ENCODE measurements around the gene HOXD9.

Gene HOXD9

GRCh38 chr2:176163672-176164056 is 41.1 kb downstream of the HOXD9 start:
- Histone ChIP-seq H3K4me2 (ENCODE audit: low read length) (no peak overlapping the region), H3K4me1 (ENCODE audit: low read length) (no peaks in the 10 kb centered on the region), H3K9me3 (ENCODE audit: insufficient read depth, low read length) (no peaks in the 10 kb centered on the region), H3K36me3 (replicated peaks; ENCODE audit: low read depth, low read length) (no peaks in the 10 kb centered on the region), H3K79me2 (ENCODE audit: low read length) (no peaks in the 10 kb centered on the region), H3K27me3 (ENCODE audit: low read depth, low read length) (peaks cover 3% of the 10 kb centered on the region; the same call in 1 of the 2 replicates), H3K4me3 (ENCODE audit: low read length) (no peak overlapping the region), H2AFZ (ENCODE audit: low read depth, low read length) (no peak overlapping the region), H4K20me1 (ENCODE audit: insufficient read depth, low read length) (no peaks in the 10 kb centered on the region), H3K27ac (ENCODE audit: low read length) (no peak overlapping the region), H3K9ac (ENCODE audit: low read length) (no peak overlapping the region)
- no peak for TF ChIP-seq EZH2phosphoT487 (IDR thresholded peaks at IDR 0.05; ENCODE audit: low read depth)
- TF ChIP-seq, protein P1, sequence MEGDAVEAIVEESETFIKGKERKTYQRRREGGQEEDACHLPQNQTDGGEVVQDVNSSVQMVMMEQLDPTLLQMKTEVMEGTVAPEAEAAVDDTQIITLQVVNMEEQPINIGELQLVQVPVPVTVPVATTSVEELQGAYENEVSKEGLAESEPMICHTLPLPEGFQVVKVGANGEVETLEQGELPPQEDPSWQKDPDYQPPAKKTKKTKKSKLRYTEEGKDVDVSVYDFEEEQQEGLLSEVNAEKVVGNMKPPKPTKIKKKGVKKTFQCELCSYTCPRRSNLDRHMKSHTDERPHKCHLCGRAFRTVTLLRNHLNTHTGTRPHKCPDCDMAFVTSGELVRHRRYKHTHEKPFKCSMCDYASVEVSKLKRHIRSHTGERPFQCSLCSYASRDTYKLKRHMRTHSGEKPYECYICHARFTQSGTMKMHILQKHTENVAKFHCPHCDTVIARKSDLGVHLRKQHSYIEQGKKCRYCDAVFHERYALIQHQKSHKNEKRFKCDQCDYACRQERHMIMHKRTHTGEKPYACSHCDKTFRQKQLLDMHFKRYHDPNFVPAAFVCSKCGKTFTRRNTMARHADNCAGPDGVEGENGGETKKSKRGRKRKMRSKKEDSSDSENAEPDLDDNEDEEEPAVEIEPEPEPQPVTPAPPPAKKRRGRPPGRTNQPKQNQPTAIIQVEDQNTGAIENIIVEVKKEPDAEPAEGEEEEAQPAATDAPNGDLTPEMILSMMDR (IDR thresholded peaks at IDR 0.05; ENCODE audit: low read depth, low read length), result no peak

DNA sequence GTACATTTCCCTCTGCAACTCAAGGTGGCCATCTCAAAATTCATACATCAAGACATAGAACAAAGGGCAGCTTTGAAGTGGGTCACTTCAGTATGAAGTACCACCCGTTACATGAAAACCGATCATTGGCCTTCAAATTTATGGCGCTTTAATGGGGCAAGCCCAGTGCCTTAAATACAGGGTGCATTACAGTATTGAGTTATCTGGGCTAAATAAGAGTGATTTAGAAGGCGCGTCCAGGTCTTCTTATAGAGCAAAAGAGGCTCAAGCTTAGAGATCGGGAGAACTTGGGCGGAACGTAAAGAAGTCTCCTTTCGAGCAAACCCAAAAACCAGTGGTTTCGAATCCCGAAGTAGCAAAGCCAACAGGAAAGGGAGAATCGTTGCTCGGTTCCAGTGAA is 41.7 kb downstream of the HOXD9 start:
- Histone ChIP-seq H3K9me3 (ENCODE audit: insufficient read depth, low read length) (no peaks in the 10 kb centered on the region), H3K4me1 (ENCODE audit: low read length) (no peaks in the 10 kb centered on the region), H3K36me3 (replicated peaks; ENCODE audit: low read depth, low read length) (no peaks in the 10 kb centered on the region), H3K4me3 (ENCODE audit: low read length) (no peak overlapping the region), H3K9ac (ENCODE audit: low read length) (no peak overlapping the region), H2AFZ (ENCODE audit: low read depth, low read length) (no peak overlapping the region), H3K27ac (ENCODE audit: low read length) (no peak overlapping the region), H3K27me3 (ENCODE audit: low read depth, low read length) (peaks cover 3% of the 10 kb centered on the region; the same call in 1 of the 2 replicates), H3K4me2 (ENCODE audit: low read length) (no peak overlapping the region), H4K20me1 (ENCODE audit: insufficient read depth, low read length) (no peaks in the 10 kb centered on the region), H3K79me2 (ENCODE audit: low read length) (no peaks in the 10 kb centered on the region)
- TF ChIP-seq, protein P1 (IDR thresholded peaks at IDR 0.05; ENCODE audit: low read depth, low read length), result no peak
- no peak for TF ChIP-seq EZH2phosphoT487 (IDR thresholded peaks at IDR 0.05; ENCODE audit: low read depth)

GRCh38 chr2:176164611-176165369 is 42.3 kb downstream of the HOXD9 start:
- Histone ChIP-seq H3K9me3 (ENCODE audit: insufficient read depth, low read length) (no peaks in the 10 kb centered on the region), H3K27ac (ENCODE audit: low read length) (no peak overlapping the region), H2AFZ (ENCODE audit: low read depth, low read length) (no peak overlapping the region), H3K79me2 (ENCODE audit: low read length) (no peaks in the 10 kb centered on the region), H3K4me1 (ENCODE audit: low read length) (no peaks in the 10 kb centered on the region), H3K4me2 (ENCODE audit: low read length) (no peak overlapping the region), H3K36me3 (replicated peaks; ENCODE audit: low read depth, low read length) (no peaks in the 10 kb centered on the region), H3K9ac (ENCODE audit: low read length) (no peak overlapping the region), H3K27me3 (ENCODE audit: low read depth, low read length) (peaks cover 3% of the 10 kb centered on the region; the same call in 1 of the 2 replicates), H3K4me3 (ENCODE audit: low read length) (no peak overlapping the region), H4K20me1 (ENCODE audit: insufficient read depth, low read length) (no peaks in the 10 kb centered on the region)
- TF ChIP-seq EZH2phosphoT487 (IDR thresholded peaks at IDR 0.05; ENCODE audit: low read depth), result no peak
- TF ChIP-seq, protein P1 (IDR thresholded peaks at IDR 0.05; ENCODE audit: low read depth, low read length), result no peak

DNA sequence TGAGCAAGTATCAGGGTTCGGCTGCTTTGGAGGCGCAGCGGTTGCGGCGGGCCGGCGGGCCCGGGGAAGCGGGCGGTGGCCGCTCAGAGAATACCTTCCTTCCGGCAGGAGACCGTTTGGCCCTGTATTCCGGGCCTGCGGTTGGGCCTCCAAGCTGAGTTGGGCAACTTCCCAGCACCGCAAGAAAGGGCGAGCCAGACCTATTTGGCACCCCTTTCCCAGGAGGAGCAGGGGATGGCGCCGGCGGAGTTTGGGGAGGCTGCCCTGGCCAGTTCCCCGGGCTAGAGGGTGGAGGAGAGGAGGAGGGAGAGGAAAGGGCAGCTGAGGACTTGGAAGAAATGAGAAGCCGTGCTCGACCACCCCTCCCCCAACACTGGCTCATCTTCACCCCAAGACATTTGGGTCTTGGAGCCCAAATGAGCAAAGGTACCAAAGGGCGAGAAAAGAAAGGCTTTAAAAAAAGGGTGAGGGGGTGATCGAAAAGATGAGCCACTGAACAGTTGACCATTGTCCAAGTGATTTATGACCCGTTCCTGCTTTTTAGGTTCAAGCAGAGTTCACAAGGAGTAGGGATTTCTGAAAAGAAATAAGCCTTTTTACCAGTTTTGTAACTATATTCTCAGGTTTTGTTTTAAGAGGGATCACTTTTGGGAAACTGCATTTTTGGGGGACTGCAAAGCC is 43.0 kb downstream of the HOXD9 start:
- no peak overlapping the region for H3K4me3 ChIP-seq (ENCODE audit: low read length)
- no peak overlapping the region for H2AFZ ChIP-seq (ENCODE audit: low read depth, low read length)
- no peaks in the 10 kb centered on the region for H4K20me1 ChIP-seq (ENCODE audit: insufficient read depth, low read length)
- no peak overlapping the region for H3K9ac ChIP-seq (ENCODE audit: low read length)
- TF ChIP-seq, protein P1 (IDR thresholded peaks at IDR 0.05; ENCODE audit: low read depth, low read length), result no peak
- H3K27me3 ChIP-seq (ENCODE audit: low read depth, low read length), result peaks cover 3% of the 10 kb centered on the region; the same call in 1 of the 2 replicates
- H3K36me3 ChIP-seq (replicated peaks; ENCODE audit: low read depth, low read length), result no peaks in the 10 kb centered on the region
- no peak overlapping the region for H3K4me2 ChIP-seq (ENCODE audit: low read length)
- no peak overlapping the region for H3K27ac ChIP-seq (ENCODE audit: low read length)
- H3K4me1 ChIP-seq (ENCODE audit: low read length), result no peaks in the 10 kb centered on the region
- no peaks in the 10 kb centered on the region for H3K79me2 ChIP-seq (ENCODE audit: low read length)
- no peaks in the 10 kb centered on the region for H3K9me3 ChIP-seq (ENCODE audit: insufficient read depth, low read length)
